HepG2 (cell line): Measurements from ENCODE around the gene EIF4E1B. TPM values are rescaled to one million over a fixed set of nuclear protein-coding genes. Genes with fewer than 3 reads are reported as not detected.

Experiments
- CEBPB ChIP-seq: IDR thresholded peaks from 2 replicates; pipeline ENCODE4 v1.6.1; 2011; ENCODE audit warnings: low read depth, low read length, improper control_type of control experiment, borderline replicate concordance
- ETV6 ChIP-seq: sonication (generic); formaldehyde crosslinking; conservative IDR thresholded peaks from 2 replicates; pipeline ENCODE4 v1.4.0; 2020; ENCODE audit warnings: missing genetic modification reagents
- FLYWCH1 ChIP-seq: sonication (generic); formaldehyde crosslinking; IDR thresholded peaks from 2 replicates; pipeline ENCODE4 v1.8.1; 2023; ENCODE audit warnings: mild to moderate bottlenecking, missing genetic modification reagents
- HNF4A ChIP-seq: sonication (generic); formaldehyde crosslinking; IDR thresholded peaks from 2 replicates; pipeline ENCODE4 v1.4.0; 2020; ENCODE audit warnings: missing genetic modification reagents
- KDM2A ChIP-seq: sonication (generic); formaldehyde crosslinking; IDR thresholded peaks from 2 replicates; pipeline ENCODE4 v1.4.0; 2020; ENCODE audit warnings: low read depth, missing genetic modification reagents, borderline replicate concordance
- KMT2A ChIP-seq: sonication (generic); formaldehyde crosslinking; IDR thresholded peaks from 2 replicates; pipeline ENCODE4 v1.4.0; 2020; ENCODE audit warnings: missing genetic modification reagents
- MXD4 ChIP-seq: IDR thresholded peaks from 2 replicates; pipeline ENCODE4 v1.6.1; 2016; ENCODE audit warnings: mild to moderate bottlenecking, missing biosample characterization, missing genetic modification reagents
- NPAS2 ChIP-seq: sonication (generic); formaldehyde crosslinking; IDR thresholded peaks from 2 replicates; pipeline ENCODE4 v1.8.0; 2022; ENCODE audit warnings: mild to moderate bottlenecking, missing genetic modification reagents, borderline replicate concordance
- PHF21A ChIP-seq: sonication (generic); formaldehyde crosslinking; IDR thresholded peaks from 2 replicates; pipeline ENCODE4 v1.5.0; 2020; ENCODE audit warnings: mild to moderate bottlenecking, missing genetic modification reagents
- SPEN ChIP-seq: sonication (generic); formaldehyde crosslinking; IDR thresholded peaks from 2 replicates; pipeline ENCODE4 v1.5.1; 2020; ENCODE audit warnings: low read depth, mild to moderate bottlenecking, missing genetic modification reagents
- TAF1 ChIP-seq: sonication (generic); formaldehyde crosslinking; IDR thresholded peaks from 2 replicates; pipeline ENCODE4 v1.4.0; 2020; ENCODE audit warnings: missing genetic modification reagents
- ZNF235 ChIP-seq: sonication (generic); formaldehyde crosslinking; IDR thresholded peaks from 2 replicates; pipeline ENCODE4 v1.8.1; 2023; ENCODE audit warnings: mild to moderate bottlenecking, missing genetic modification reagents, borderline replicate concordance
- ZNF451 ChIP-seq: sonication (generic); formaldehyde crosslinking; IDR thresholded peaks from 2 replicates; pipeline ENCODE4 v1.5.0; 2020; ENCODE audit warnings: mild to moderate bottlenecking, missing genetic modification reagents
- polyA plus RNA-seq, 8 experiments: library from polyadenylated mRNA; depleted of rRNA in 3 of 8; stranded (reverse) in 7 of 8; unstranded in 1 of 8; fragments of >200 nt; fragmentation: Illumina TruSeq in 4 of 8; extraction: Trizol in 4 of 8; gene quantifications; 2 replicates each; pipeline versions ENCODE4 v1.2.1 to v1.2.3, GENCODE V29; 2011 to 2016; ENCODE audit warnings: low read depth in 4 of 8, missing spikeins in 1 of 8, mixed read lengths in 1 of 8; ENCODE audit not compliant: insufficient read depth in 1 of 8
- total RNA-seq, 5 experiments: library from RNA; depleted of rRNA; stranded (reverse); fragments of >200 nt; fragmentation: Illumina TruSeq; extraction: Trizol; gene quantifications; 2 replicates each; pipeline ENCODE4 v1.2.3, GENCODE V29; 2016; ENCODE audit warnings: low read depth in 1 of 5
- TF ChIP-seq, protein P1 (sequence below): sonication (generic); formaldehyde crosslinking; IDR thresholded peaks from 2 replicates; pipeline ENCODE4 v1.4.0; 2020; ENCODE audit warnings: missing genetic modification reagents
- TF ChIP-seq, protein P2 (sequence below): sonication (generic); formaldehyde crosslinking; IDR thresholded peaks from 2 replicates; pipeline ENCODE4 v1.4.0; 2020; ENCODE audit warnings: missing genetic modification reagents
- TF ChIP-seq, protein P3 (sequence below): sonication (generic); formaldehyde crosslinking; IDR thresholded peaks from 2 replicates; pipeline ENCODE4 v1.9.0; 2021; ENCODE audit warnings: missing genetic modification reagents, borderline replicate concordance
- TF ChIP-seq, protein P4 (sequence below): sonication (generic); formaldehyde crosslinking; IDR thresholded peaks from 2 replicates; pipeline ENCODE4 v1.5.0; 2020; ENCODE audit warnings: mild to moderate bottlenecking, missing genetic modification reagents, moderate library complexity
- TF ChIP-seq, protein P5 (sequence below): sonication (generic); formaldehyde crosslinking; IDR thresholded peaks from 2 replicates; pipeline ENCODE4 v1.5.0; 2020; ENCODE audit warnings: mild to moderate bottlenecking, missing genetic modification reagents
- TF ChIP-seq, protein P6 (sequence below): sonication (generic); formaldehyde crosslinking; IDR thresholded peaks from 2 replicates; pipeline ENCODE4 v1.5.0; 2020; ENCODE audit warnings: mild to moderate bottlenecking, low read depth, missing genetic modification reagents, borderline replicate concordance

Gene EIF4E1B
- total and polyA plus RNA-seq, 2 of the 13 experiments (the other 11 are each of a cell fraction or from before 2014, with no cell fraction given) = not detected

DNA sequence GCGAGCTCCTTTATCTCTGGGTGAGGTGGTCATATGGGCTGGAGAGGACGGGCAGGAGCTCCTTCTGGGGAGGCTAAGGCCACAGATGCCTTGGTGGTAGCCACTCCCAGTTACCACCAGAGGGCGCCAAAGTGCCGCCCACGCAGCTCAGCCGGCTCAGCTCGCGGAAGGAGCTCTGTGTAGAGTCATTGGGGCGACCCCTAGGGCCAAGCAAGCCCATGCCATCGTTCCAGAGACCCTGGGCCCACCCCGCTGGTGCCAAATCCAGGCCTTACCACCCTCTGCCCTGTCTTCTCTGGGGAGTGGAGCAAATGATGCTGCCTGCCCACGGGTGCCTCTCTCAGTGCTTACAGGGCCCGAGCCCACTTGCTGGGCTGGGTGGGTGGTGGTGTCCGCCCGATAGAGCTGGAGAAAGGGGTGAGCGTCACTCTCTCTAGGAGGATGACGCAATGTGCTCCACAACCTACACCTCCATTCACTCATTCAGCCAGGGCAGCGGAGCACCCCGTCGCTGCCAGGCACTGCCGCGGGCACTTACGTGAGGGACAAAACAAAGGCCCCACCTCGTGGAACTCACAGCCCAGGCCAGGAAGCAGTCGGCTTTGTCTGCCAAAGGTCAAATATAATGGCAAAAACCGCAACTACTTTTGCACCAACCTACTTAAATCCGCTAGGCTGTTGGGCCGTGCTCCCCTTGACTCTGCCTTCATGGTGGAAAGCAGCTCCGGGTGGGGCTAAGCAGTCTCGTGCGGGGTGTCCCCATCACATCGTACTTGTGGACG is 30.6 kb downstream of the EIF4E1B start (continued):
- TF ChIP-seq, protein P1, sequence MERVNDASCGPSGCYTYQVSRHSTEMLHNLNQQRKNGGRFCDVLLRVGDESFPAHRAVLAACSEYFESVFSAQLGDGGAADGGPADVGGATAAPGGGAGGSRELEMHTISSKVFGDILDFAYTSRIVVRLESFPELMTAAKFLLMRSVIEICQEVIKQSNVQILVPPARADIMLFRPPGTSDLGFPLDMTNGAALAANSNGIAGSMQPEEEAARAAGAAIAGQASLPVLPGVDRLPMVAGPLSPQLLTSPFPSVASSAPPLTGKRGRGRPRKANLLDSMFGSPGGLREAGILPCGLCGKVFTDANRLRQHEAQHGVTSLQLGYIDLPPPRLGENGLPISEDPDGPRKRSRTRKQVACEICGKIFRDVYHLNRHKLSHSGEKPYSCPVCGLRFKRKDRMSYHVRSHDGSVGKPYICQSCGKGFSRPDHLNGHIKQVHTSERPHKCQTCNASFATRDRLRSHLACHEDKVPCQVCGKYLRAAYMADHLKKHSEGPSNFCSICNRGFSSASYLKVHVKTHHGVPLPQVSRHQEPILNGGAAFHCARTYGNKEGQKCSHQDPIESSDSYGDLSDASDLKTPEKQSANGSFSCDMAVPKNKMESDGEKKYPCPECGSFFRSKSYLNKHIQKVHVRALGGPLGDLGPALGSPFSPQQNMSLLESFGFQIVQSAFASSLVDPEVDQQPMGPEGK = peak; percentile 33; the same call in 1 of the 2 replicates
- TF ChIP-seq TAF1 (CRISPR knock-in tag) (no peak), MXD4 (CRISPR knock-in tag) (peak; percentile 35; the same call in 1 of the 2 replicates), PHF21A (CRISPR knock-in tag) (no peak), KDM2A (CRISPR knock-in tag) (peak; percentile 65), CEBPB (peak; percentile 57; the same call in 1 of the 2 replicates), KMT2A (CRISPR knock-in tag) (0 out of 2 replicates have a peak, but pooled peaks have one; percentile 29), SPEN (CRISPR knock-in tag) (no peak), ETV6 (CRISPR knock-in tag) (peak; percentile 64; the same call in 1 of the 2 replicates), ZNF235 (CRISPR knock-in tag) (no peak), FLYWCH1 (CRISPR knock-in tag) (no peak), ZNF451 (CRISPR knock-in tag) (no peak), NPAS2 (CRISPR knock-in tag) (no peak), HNF4A (CRISPR knock-in tag) (no peak)
- TF ChIP-seq, protein P2, sequence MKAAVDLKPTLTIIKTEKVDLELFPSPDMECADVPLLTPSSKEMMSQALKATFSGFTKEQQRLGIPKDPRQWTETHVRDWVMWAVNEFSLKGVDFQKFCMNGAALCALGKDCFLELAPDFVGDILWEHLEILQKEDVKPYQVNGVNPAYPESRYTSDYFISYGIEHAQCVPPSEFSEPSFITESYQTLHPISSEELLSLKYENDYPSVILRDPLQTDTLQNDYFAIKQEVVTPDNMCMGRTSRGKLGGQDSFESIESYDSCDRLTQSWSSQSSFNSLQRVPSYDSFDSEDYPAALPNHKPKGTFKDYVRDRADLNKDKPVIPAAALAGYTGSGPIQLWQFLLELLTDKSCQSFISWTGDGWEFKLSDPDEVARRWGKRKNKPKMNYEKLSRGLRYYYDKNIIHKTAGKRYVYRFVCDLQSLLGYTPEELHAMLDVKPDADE (CRISPR knock-in tag) = no peak
- TF ChIP-seq, protein P3, sequence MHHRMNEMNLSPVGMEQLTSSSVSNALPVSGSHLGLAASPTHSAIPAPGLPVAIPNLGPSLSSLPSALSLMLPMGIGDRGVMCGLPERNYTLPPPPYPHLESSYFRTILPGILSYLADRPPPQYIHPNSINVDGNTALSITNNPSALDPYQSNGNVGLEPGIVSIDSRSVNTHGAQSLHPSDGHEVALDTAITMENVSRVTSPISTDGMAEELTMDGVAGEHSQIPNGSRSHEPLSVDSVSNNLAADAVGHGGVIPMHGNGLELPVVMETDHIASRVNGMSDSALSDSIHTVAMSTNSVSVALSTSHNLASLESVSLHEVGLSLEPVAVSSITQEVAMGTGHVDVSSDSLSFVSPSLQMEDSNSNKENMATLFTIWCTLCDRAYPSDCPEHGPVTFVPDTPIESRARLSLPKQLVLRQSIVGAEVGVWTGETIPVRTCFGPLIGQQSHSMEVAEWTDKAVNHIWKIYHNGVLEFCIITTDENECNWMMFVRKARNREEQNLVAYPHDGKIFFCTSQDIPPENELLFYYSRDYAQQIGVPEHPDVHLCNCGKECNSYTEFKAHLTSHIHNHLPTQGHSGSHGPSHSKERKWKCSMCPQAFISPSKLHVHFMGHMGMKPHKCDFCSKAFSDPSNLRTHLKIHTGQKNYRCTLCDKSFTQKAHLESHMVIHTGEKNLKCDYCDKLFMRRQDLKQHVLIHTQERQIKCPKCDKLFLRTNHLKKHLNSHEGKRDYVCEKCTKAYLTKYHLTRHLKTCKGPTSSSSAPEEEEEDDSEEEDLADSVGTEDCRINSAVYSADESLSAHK (CRISPR knock-in tag) = 0 out of 2 replicates have a peak, but pooled peaks have one; percentile 86
- TF ChIP-seq, protein P4, sequence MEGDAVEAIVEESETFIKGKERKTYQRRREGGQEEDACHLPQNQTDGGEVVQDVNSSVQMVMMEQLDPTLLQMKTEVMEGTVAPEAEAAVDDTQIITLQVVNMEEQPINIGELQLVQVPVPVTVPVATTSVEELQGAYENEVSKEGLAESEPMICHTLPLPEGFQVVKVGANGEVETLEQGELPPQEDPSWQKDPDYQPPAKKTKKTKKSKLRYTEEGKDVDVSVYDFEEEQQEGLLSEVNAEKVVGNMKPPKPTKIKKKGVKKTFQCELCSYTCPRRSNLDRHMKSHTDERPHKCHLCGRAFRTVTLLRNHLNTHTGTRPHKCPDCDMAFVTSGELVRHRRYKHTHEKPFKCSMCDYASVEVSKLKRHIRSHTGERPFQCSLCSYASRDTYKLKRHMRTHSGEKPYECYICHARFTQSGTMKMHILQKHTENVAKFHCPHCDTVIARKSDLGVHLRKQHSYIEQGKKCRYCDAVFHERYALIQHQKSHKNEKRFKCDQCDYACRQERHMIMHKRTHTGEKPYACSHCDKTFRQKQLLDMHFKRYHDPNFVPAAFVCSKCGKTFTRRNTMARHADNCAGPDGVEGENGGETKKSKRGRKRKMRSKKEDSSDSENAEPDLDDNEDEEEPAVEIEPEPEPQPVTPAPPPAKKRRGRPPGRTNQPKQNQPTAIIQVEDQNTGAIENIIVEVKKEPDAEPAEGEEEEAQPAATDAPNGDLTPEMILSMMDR (CRISPR knock-in tag) = peak; percentile 97
- TF ChIP-seq, protein P5, sequence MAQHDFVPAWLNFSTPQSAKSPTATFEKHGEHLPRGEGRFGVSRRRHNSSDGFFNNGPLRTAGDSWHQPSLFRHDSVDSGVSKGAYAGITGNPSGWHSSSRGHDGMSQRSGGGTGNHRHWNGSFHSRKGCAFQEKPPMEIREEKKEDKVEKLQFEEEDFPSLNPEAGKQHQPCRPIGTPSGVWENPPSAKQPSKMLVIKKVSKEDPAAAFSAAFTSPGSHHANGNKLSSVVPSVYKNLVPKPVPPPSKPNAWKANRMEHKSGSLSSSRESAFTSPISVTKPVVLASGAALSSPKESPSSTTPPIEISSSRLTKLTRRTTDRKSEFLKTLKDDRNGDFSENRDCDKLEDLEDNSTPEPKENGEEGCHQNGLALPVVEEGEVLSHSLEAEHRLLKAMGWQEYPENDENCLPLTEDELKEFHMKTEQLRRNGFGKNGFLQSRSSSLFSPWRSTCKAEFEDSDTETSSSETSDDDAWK (CRISPR knock-in tag) = no peak
- TF ChIP-seq, protein P6, sequence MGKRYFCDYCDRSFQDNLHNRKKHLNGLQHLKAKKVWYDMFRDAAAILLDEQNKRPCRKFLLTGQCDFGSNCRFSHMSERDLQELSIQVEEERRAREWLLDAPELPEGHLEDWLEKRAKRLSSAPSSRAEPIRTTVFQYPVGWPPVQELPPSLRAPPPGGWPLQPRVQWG (CRISPR knock-in tag) = no peak
